Immature natural killer cell (primary cell): ENCODE results near the gene CMSS1. TPM values are rescaled to one million over a fixed set of nuclear protein-coding genes. Genes with fewer than 3 reads are reported as not detected.

Experiments used
- DNase-seq, 3 donors: peaks; one replicate each; pipeline ENCODE4 v3.0.0; 2022; ENCODE audit warnings: mixed read lengths in 1 of 3
- H3K27ac Mint-ChIP-seq, 6 donors: one replicate each; pipeline ENCODE4 v1.8.0; 2020; ENCODE audit warnings: mixed read lengths in 6 of 6, mild to moderate bottlenecking in 5 of 6, inconsistent platforms in 4 of 6, moderate library complexity in 3 of 6
- H3K27me3 Mint-ChIP-seq, 3 donors: one replicate each; pipeline ENCODE4 v1.8.0; 2020 to 2021; ENCODE audit warnings: low read depth in 3 of 3, mild to moderate bottlenecking in 3 of 3, mixed read lengths in 3 of 3, moderate library complexity in 3 of 3, inconsistent platforms in 1 of 3
- H3K36me3 Mint-ChIP-seq, 3 donors: one replicate each; pipeline ENCODE4 v1.8.0; 2020; ENCODE audit warnings: mixed read lengths in 3 of 3, inconsistent platforms in 2 of 3, mild to moderate bottlenecking in 2 of 3
- H3K4me1 Mint-ChIP-seq, 2 donors: one replicate each; pipeline ENCODE4 v1.8.0; 2020; ENCODE audit warnings: inconsistent platforms in 2 of 2, mild to moderate bottlenecking in 2 of 2, mixed read lengths in 2 of 2, moderate library complexity in 1 of 2
- H3K4me3 Mint-ChIP-seq, 5 donors: one replicate each; pipeline ENCODE4 v1.8.0; 2020; ENCODE audit warnings: mild to moderate bottlenecking in 5 of 5, mixed read lengths in 5 of 5, inconsistent platforms in 3 of 5, moderate library complexity in 3 of 5
- H3K9me3 Mint-ChIP-seq, 6 donors: one replicate each; pipeline ENCODE4 v1.8.0; 2020; ENCODE audit warnings: mild to moderate bottlenecking in 6 of 6, mixed read lengths in 6 of 6, inconsistent platforms in 4 of 6, moderate library complexity in 3 of 6
- polyA plus RNA-seq, 3 donors: library from polyadenylated mRNA; unstranded; fragments of 300-500 nt; fragmentation: Illumina TruSeq; gene quantifications; one replicate each; pipeline ENCODE4 v1.2.3, GENCODE V29; 2021

The CMSS1 gene
- polyA plus RNA-seq, 3 donors from 2014 or later: 12.1 to 13.4 (median 12.8) TPM

- no peak for DNase-seq
- no peaks in the 10 kb centered on the region for H3K9me3 Mint-ChIP-seq
- peaks cover 7 to 12% of the 10 kb centered on the region in 2 donors for H3K4me1 Mint-ChIP-seq
- peaks cover 0 to 2% (median 0%) of the 10 kb centered on the region in 3 donors for H3K27me3 Mint-ChIP-seq
- H3K36me3 Mint-ChIP-seq: peaks cover 0 to 20% (median 3%) of the 10 kb centered on the region in 3 donors
- no peak overlapping the region for H3K27ac Mint-ChIP-seq
- H3K4me3 Mint-ChIP-seq: no peak overlapping the region
Observed at GRCh38 chr3:99919694-99920093, 102.0 kb downstream of the CMSS1 start.

- no peak overlapping the region for H3K4me3 Mint-ChIP-seq
Observed at GRCh38 chr3:99920481-99921376, 103.1 kb downstream of the CMSS1 start.

GRCh38 chr3:99921377-99921695 lies 103.7 kb downstream of the CMSS1 start:
- no peak overlapping the region for H3K27ac Mint-ChIP-seq
- no peaks in the 10 kb centered on the region for H3K9me3 Mint-ChIP-seq
- H3K4me1 Mint-ChIP-seq: peaks cover 7 to 12% of the 10 kb centered on the region in 2 donors
- DNase-seq: no peak
- no peaks in the 10 kb centered on the region for H3K27me3 Mint-ChIP-seq
- H3K4me3 Mint-ChIP-seq: no peak overlapping the region
- H3K36me3 Mint-ChIP-seq: peaks cover 0 to 20% (median 2%) of the 10 kb centered on the region in 3 donors

More at GRCh38 chr3:99920481-99921376, 103.1 kb downstream of the CMSS1 start:
- Mint-ChIP-seq H3K27ac (peak overlapping the region in 1 of 6 donors; percentile 14), H3K4me1 (peaks cover 7 to 12% of the 10 kb centered on the region in 2 donors), H3K36me3 (peaks cover 0 to 20% (median 3%) of the 10 kb centered on the region in 3 donors), H3K9me3 (no peaks in the 10 kb centered on the region), H3K27me3 (no peaks in the 10 kb centered on the region)
- DNase-seq: no peak

- DNase-seq: no peak
- Mint-ChIP-seq H3K4me1 (peaks cover 7 to 12% of the 10 kb centered on the region in 2 donors), H3K9me3 (no peaks in the 10 kb centered on the region), H3K4me3 (no peak overlapping the region), H3K27me3 (no peaks in the 10 kb centered on the region), H3K36me3 (peaks cover 0 to 13% (median 0%) of the 10 kb centered on the region in 3 donors), H3K27ac (no peak overlapping the region)
Observed at GRCh38 chr3:99921986-99922385, 104.3 kb downstream of the CMSS1 start.

- no peak overlapping the region for H3K27ac Mint-ChIP-seq
- H3K9me3 Mint-ChIP-seq: no peaks in the 10 kb centered on the region
- no peak for DNase-seq
- no peak overlapping the region for H3K4me3 Mint-ChIP-seq
- H3K4me1 Mint-ChIP-seq: peaks cover 7 to 12% of the 10 kb centered on the region in 2 donors
- no peaks in the 10 kb centered on the region for H3K27me3 Mint-ChIP-seq
- H3K36me3 Mint-ChIP-seq: peaks cover 0 to 6% (median 0%) of the 10 kb centered on the region in 3 donors
Observed at GRCh38 chr3:99923873-99924272, 106.2 kb downstream of the CMSS1 start.

GRCh38 chr3:99925584-99926230 lies 108.0 kb downstream of the CMSS1 start:
- Mint-ChIP-seq H3K27me3 (no peaks in the 10 kb centered on the region), H3K4me3 (no peak overlapping the region), H3K36me3 (peaks cover 0 to 6% (median 0%) of the 10 kb centered on the region in 3 donors), H3K27ac (no peak overlapping the region), H3K9me3 (no peaks in the 10 kb centered on the region), H3K4me1 (peaks cover 6 to 10% of the 10 kb centered on the region in 2 donors)
- no peak for DNase-seq

- Mint-ChIP-seq H3K36me3 (peaks cover 0 to 6% (median 0%) of the 10 kb centered on the region in 3 donors), H3K27me3 (no peaks in the 10 kb centered on the region), H3K4me3 (no peak overlapping the region), H3K9me3 (no peaks in the 10 kb centered on the region), H3K27ac (no peak overlapping the region), H3K4me1 (no peaks in the 10 kb centered on the region)
- no peak for DNase-seq
Observed at GRCh38 chr3:99927671-99928457, 110.2 kb downstream of the CMSS1 start.

- H3K4me1 Mint-ChIP-seq: no peaks in the 10 kb centered on the region
- H3K27ac Mint-ChIP-seq: no peak overlapping the region
- no peak overlapping the region for H3K4me3 Mint-ChIP-seq
- no peaks in the 10 kb centered on the region for H3K9me3 Mint-ChIP-seq
- H3K27me3 Mint-ChIP-seq: no peaks in the 10 kb centered on the region
- no peaks in the 10 kb centered on the region for H3K36me3 Mint-ChIP-seq
- DNase-seq: no peak
Observed at GRCh38 chr3:99928771-99929744, 111.4 kb downstream of the CMSS1 start.

- H3K9me3 Mint-ChIP-seq: no peaks in the 10 kb centered on the region
- H3K27me3 Mint-ChIP-seq: no peaks in the 10 kb centered on the region
- H3K4me1 Mint-ChIP-seq: no peaks in the 10 kb centered on the region
- H3K4me3 Mint-ChIP-seq: no peak overlapping the region
- H3K27ac Mint-ChIP-seq: no peak overlapping the region
- no peak for DNase-seq
- no peaks in the 10 kb centered on the region for H3K36me3 Mint-ChIP-seq
Observed at GRCh38 chr3:99929745-99930139, 112.1 kb downstream of the CMSS1 start.

GRCh38 chr3:99931059-99931458 lies 113.4 kb downstream of the CMSS1 start:
- H3K4me3 Mint-ChIP-seq: no peak overlapping the region
- no peak overlapping the region for H3K27ac Mint-ChIP-seq
- no peaks in the 10 kb centered on the region for H3K9me3 Mint-ChIP-seq
- H3K4me1 Mint-ChIP-seq: no peaks in the 10 kb centered on the region
- H3K27me3 Mint-ChIP-seq: no peaks in the 10 kb centered on the region
- H3K36me3 Mint-ChIP-seq: no peaks in the 10 kb centered on the region
- no peak for DNase-seq

- no peaks in the 10 kb centered on the region for H3K4me1 Mint-ChIP-seq
- no peaks in the 10 kb centered on the region for H3K9me3 Mint-ChIP-seq
- no peak for DNase-seq
- H3K4me3 Mint-ChIP-seq: no peak overlapping the region
- no peaks in the 10 kb centered on the region for H3K36me3 Mint-ChIP-seq
- H3K27me3 Mint-ChIP-seq: no peaks in the 10 kb centered on the region
- no peak overlapping the region for H3K27ac Mint-ChIP-seq
Observed at GRCh38 chr3:99933971-99934750, 116.5 kb downstream of the CMSS1 start.

- Mint-ChIP-seq H3K4me1 (no peaks in the 10 kb centered on the region), H3K4me3 (no peak overlapping the region), H3K36me3 (no peaks in the 10 kb centered on the region), H3K27ac (no peak overlapping the region), H3K27me3 (no peaks in the 10 kb centered on the region), H3K9me3 (no peaks in the 10 kb centered on the region)
- DNase-seq: no peak
Observed at GRCh38 chr3:99934975-99935797, 117.5 kb downstream of the CMSS1 start.
